HG03558 (cell line): ENCODE measurements around the gene FOSL2.
A peak's percentile ranks its signal among the peaks of the same experiment; 100 is the strongest.

Experiments
- ATAC-seq: cut with Tn5 transposase; IDR thresholded peaks from one replicate; pipeline ENCODE4 v1.9.1; 2021; ENCODE audit warnings: moderate number of reproducible peaks; ENCODE audit not compliant: unreplicated experiment; ENCODE audit errors: extremely low read depth

The FOSL2 gene

DNA sequence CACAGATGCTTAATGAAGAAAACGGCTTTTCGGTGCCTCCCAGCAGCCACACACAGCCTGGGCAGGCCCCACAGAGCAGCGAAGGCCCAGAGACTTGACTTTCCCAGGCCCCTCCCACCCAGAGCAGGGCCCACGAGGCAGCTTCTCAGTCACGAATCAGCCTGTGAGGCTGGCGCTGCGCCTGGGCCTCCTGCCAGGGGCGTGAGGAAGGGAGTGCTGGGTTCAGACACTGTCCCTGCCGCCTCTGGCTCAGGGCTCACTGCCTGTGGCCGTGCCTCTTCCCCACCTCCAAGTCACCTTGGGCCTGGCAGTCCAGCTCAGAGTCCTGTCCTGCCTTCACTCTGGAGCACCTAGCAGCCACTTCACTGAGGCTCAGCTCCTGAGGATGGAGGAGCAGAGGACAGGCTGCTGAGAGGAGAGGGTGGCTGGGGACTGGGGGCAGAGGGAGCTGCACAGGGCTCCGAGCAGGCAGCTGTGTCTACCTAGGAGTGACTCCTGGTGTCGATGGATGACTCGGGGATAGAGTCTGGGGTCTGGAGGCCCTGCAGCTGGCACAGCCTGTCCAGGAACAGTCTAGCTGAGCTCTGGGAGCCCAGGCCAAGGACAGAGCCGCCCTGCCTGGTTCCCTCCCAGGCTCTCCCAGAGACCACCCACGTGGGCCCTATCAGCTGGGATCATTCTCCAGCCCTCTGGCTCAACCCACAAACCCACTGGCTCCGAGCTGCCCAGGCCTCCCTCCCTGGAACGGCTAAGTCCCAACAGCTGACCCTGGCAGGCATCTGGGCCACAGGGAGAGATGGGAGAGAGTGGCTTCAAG lies 36.4 kb upstream of the FOSL2 start:
- ATAC-seq: no peak

- ATAC-seq: no peak
Measured at GRCh38 chr2:28357055-28357454, 35.6 kb upstream of the FOSL2 start.

- no peak for ATAC-seq
Measured at GRCh38 chr2:28357948-28358667, 34.5 kb upstream of the FOSL2 start.

- no peak for ATAC-seq
Measured at GRCh38 chr2:28358668-28359201, 33.9 kb upstream of the FOSL2 start.

DNA sequence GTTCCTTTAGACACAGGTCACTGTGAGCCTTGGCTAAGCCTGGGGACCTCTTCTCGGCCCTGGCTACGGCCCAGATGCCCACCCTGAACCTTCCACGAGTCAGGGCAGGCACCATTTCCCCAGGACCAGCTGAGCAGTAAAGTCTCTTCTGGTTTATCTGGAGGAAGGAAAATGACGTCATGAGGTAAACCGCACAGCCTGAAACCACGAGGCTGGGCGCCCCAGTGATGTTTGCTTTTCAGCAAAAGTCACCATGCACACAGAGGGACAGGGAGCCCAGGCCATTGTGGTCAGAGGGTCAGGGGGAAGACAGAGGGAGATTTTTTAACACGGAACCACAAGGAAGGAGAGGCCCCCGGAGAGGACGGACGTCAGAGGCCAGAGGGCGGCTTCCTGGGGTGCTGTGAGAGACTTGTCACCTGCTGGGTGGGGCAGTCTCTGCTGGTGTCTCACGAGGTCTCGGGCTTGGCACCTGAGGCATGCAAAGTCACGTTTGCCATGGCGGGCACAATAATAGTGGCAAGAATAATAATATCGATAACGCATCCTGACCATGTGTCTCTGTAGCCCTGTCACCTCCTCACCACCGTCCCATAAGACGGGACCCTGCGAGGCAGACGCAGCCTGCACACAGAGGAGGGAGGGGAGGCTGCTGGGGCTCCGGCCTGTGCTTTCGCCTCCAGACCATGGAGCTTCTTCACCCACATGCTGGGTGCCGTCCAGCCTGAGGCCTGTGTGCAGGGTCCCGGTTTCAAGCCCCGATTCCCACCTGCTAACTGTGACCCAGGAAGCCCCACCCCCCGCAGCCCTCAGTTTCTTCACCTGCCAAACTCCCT lies 33.2 kb upstream of the FOSL2 start:
- ATAC-seq: peak; percentile 56

- ATAC-seq: no peak
Measured at GRCh38 chr2:28360058-28360717, 32.5 kb upstream of the FOSL2 start.

DNA sequence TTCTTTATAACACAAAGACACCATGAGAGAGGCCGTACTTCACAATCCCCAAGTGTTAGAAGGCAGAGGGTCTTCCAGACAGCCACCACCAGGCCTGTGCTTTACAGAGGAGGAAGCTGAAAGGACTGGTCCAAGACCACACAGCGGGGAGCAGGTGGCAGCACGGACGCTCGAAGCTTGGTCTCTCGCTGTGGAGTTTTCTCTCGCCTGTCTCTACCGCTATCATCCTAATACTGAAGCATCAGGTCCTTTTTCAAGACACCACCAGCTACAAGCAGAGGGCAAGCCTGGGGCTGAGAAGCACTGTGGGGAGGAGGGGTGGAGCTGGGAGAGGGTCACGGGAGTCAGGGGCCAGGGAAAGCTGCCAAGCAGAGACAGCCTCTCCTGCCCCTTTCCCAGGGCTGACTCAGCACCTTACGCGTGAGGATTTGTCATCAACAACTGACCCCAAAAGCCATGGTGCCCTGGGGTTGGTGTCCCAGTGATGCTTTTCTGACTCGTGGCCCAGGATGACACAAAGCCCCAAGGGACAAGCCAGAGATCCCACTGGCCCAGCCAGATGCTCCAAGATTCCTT lies 31.9 kb upstream of the FOSL2 start:
- no peak for ATAC-seq

- ATAC-seq: no peak
Measured at GRCh38 chr2:28361991-28362710, 30.5 kb upstream of the FOSL2 start.

DNA sequence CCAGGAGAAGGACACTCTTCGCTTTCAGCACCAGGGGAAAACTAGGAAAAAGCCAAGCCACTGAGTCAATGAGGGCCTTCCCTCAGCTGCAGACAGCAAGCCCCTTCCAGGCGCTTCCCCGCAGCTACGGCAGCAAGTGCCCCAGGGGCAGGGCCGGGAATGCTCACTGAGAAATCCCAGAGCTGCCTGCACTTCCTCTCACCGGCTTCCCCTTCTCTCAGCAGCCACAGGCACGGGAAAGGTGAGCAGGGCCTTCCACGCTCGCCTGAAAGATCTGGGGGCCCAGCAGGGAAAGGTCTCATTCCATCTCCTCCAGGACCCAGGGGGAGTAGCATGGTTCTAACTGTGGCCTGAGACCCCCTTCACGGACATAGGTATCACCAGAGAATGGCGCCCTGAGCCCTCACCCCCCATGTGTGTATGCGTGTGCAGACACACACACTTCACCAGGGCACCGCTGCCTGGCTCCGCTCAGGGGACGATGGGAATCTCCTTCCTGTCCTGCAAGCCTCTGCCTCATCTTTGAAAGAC lies 29.6 kb upstream of the FOSL2 start:
- ATAC-seq: no peak

DNA sequence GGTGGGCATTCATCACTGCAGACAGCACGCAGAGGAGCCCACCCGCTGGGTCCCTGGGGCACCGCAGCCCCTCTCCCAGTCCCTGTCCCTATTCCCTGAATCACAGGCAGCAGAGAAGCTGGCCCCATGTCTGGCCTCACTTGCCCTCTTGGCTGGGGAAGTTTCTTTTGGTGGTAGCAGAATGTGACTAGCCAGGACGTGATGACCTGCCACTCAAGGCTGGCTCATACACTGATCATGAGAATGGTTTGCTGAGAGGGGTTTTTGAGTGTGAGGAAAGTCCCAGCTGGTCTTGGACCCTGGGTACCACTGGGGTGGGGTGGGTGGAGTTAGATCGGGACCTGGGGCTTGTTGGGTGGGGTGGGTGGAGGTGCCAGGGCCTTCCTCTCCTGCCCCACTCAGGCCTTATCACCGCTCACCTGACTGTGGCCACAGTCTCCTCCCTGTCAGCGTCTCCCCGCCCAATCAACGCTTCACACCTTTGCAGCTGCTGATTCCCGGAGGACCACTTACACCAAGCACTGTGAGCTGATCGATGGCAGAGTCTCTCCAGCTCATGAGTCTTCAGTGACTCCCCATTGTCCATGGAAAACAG lies 28.9 kb upstream of the FOSL2 start:
- ATAC-seq: no peak

GRCh38 chr2:28364610-28365009 lies 28.0 kb upstream of the FOSL2 start:
- ATAC-seq: no peak

- ATAC-seq: no peak
Measured at GRCh38 chr2:28365158-28365557, 27.5 kb upstream of the FOSL2 start.

DNA sequence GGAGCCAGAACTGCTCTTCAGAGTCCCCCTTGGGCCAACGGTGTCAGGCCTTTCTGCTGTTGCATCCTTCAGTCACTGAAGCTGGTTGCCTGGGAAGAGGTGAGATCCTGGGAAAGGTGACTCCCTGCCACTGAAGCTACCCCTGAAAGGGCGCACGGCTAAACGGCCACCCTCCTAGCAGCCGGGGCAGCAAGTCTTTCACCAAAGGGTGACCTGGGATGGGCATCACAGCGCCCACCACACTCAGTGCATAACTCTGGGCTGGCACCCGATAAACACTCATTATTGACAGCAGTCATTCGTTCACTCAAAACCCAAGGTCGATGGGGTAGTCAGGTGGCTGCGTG lies 26.5 kb upstream of the FOSL2 start:
- no peak for ATAC-seq

- no peak for ATAC-seq
Measured at GRCh38 chr2:28366496-28367282, 26.0 kb upstream of the FOSL2 start.

DNA sequence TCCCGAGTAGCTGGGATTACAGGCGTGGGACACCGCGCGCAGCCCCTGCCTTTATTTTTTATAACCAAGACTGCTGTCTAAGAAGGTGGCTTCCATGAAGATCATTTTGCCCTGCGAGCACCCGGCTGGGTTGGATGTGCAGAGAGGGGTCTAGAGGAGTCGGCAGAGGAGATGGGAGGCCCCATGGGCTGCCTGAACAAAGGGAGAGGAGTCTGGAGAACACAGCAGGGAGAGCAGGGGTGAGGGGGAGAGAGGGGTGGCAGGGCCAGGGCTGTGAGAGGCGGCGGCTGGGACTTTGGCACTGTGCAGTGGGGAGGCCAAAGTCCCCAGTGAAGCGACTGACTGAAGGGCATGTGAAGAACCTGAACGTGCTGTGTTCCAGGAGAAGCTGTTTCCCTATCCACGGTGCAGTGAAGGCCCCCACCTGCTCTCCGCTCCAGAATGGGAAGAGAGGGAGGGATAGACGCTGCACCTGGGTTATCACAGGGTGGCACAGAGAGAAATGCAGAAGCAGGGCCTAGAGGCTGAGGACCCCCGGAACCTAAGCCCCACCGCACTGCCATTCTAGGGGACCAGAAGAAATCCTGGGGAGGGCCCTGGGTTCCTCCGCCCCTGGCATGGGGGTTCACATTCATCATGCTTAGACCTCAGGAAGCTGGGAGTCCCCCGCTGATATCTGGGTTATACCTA lies 24.8 kb upstream of the FOSL2 start:
- ATAC-seq: no peak

GRCh38 chr2:28368357-28368798 lies 24.3 kb upstream of the FOSL2 start:
- ATAC-seq: no peak

DNA sequence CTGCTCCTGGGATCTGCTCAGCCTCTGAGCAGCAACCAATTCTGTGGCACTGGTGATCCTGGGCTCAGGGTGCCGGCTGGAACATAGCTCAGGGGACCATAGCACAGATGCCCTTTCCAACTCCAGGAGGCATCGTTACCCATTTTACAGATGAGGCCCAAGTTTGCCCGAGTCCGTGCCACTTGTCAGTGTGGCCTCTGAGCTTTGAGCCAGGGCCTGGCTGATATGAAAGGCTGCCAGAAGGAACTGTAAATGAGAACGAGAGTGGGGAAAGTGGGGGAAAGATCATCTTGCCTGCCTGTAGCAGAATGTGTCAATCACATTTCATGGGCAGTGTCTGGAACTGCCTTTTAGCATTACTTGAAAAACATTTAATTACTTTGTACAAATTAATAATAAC lies 23.3 kb upstream of the FOSL2 start:
- no peak for ATAC-seq
